ENCODE data around the gene SERGEF. TPM values are rescaled to one million over a fixed set of nuclear protein-coding genes. Genes with fewer than 3 reads are reported as not detected.

The SERGEF gene
- total and polyA plus RNA-seq, 7 donors: 11.1 to 33.1 (median 26.0) TPM

- Histone ChIP-seq H3K27ac (no peak overlapping the region), H3K4me1 (no peaks in the 10 kb centered on the region), H3K9me3 (no peaks in the 10 kb centered on the region), H3K27me3 (ENCODE audit: insufficient read depth in 3 of 3, low read length in 2 of 3) (no peaks in the 10 kb centered on the region), H3K4me3 (no peak overlapping the region), H3K36me3 (ENCODE audit: insufficient read depth in 1 of 2, low read depth in 1 of 2) (peaks cover 0 to 60% of the 10 kb centered on the region in 2 donors)
- DNase-seq (no peak), ATAC-seq (no peak)
- WGBS, 3 donors: 82 to 94% (median 85%) methylated on average over 2 of the region's 2 CpGs
- intact Hi-C loops (cut with DNase I): no loop called here
- TF ChIP-seq CTCF (IDR thresholded peaks at IDR 0.05): no peak
Measured at GRCh38 chr11:17992916-17993315, 19.9 kb downstream of the SERGEF start.

- ATAC-seq: peak; percentile 44 to 79 (median 59)
- Histone ChIP-seq H3K9me3 (no peaks in the 10 kb centered on the region), H3K36me3 (ENCODE audit: insufficient read depth in 1 of 2, low read depth in 1 of 2) (peaks cover 0 to 60% of the 10 kb centered on the region in 2 donors), H3K4me3 (no peak overlapping the region), H3K27ac (no peak overlapping the region), H3K4me1 (no peaks in the 10 kb centered on the region), H3K27me3 (ENCODE audit: insufficient read depth in 3 of 3, low read length in 2 of 3) (no peaks in the 10 kb centered on the region)
- 62 to 69% (median 63%) methylated on average over 4 of the region's 4 CpGs for WGBS, 3 donors
- intact Hi-C loops (cut with DNase I): no loop called here
- DNase-seq: no peak
- peak; percentile 75 for TF ChIP-seq CTCF (IDR thresholded peaks at IDR 0.05)
Measured at GRCh38 chr11:17991783-17992433, 20.9 kb downstream of the SERGEF start.

GRCh38 chr11:17989306-17989705 lies 23.5 kb downstream of the SERGEF start:
- WGBS, 3 donors: 48 to 65% (median 59%) methylated on average over 1 of the region's 1 CpG
- DNase-seq (no peak), ATAC-seq (peak in 3 of 4 donors; percentile 33 to 57 (median 42))
- Histone ChIP-seq H3K4me1 (peaks cover 15% of the 10 kb centered on the region), H3K27me3 (ENCODE audit: insufficient read depth in 3 of 3, low read length in 2 of 3) (no peaks in the 10 kb centered on the region), H3K4me3 (no peak overlapping the region), H3K9me3 (no peaks in the 10 kb centered on the region), H3K27ac (peak overlapping the region; percentile 21), H3K36me3 (ENCODE audit: insufficient read depth in 1 of 2, low read depth in 1 of 2) (peaks cover 0 to 43% of the 10 kb centered on the region in 2 donors)
- no peak for TF ChIP-seq CTCF (IDR thresholded peaks at IDR 0.05)
- intact Hi-C loops (cut with DNase I): no loop called here

DNA sequence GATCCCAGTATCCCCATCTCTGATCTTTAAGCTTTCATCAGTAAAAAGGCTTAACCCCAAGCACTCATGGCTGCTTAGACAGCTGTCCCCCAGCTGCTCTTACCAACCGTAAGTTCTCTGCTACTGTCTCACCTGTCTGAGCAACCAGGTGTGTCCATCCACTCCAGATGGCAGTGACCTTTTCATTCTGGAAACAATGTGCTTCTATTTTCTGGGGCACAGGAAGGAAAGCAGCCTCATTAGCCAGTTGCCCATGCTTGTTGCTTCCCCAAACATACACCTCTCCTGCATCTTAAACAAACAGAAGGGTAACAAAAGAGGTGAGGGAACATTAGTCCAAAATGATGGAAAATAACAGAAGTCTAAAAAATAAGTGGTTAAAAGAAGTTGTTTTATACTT lies 24.4 kb downstream of the SERGEF start:
- Histone ChIP-seq H3K27ac (no peak overlapping the region), H3K36me3 (ENCODE audit: insufficient read depth in 1 of 2, low read depth in 1 of 2) (peaks cover 0 to 36% of the 10 kb centered on the region in 2 donors), H3K4me1 (peaks cover 15% of the 10 kb centered on the region), H3K9me3 (no peaks in the 10 kb centered on the region), H3K4me3 (no peak overlapping the region), H3K27me3 (ENCODE audit: insufficient read depth in 3 of 3, low read length in 2 of 3) (no peaks in the 10 kb centered on the region)
- no peak for ATAC-seq
- TF ChIP-seq CTCF (IDR thresholded peaks at IDR 0.05): no peak
- 79 to 83% (median 82%) methylated on average over 1 of the region's 1 CpG for WGBS, 3 donors
- intact Hi-C loops (cut with DNase I): no loop called here
- DNase-seq: no peak

- peaks cover 0 to 30% of the 10 kb centered on the region in 2 donors for H3K36me3 ChIP-seq (ENCODE audit: insufficient read depth in 1 of 2, low read depth in 1 of 2)
- H3K9me3 ChIP-seq: no peaks in the 10 kb centered on the region
Measured at GRCh38 chr11:17987826-17988225, 25.0 kb downstream of the SERGEF start.

More at GRCh38 chr11:17987826-17988225, 25.0 kb downstream of the SERGEF start:
- no peaks in the 10 kb centered on the region for H3K27me3 ChIP-seq (ENCODE audit: insufficient read depth in 3 of 3, low read length in 2 of 3)
- TF ChIP-seq CTCF (IDR thresholded peaks at IDR 0.05): no peak
- intact Hi-C loops (cut with DNase I): no loop called here
- no peak overlapping the region for H3K27ac ChIP-seq
- no peak overlapping the region for H3K4me3 ChIP-seq
- 70 to 88% (median 82%) methylated on average over 1 of the region's 1 CpG for WGBS, 3 donors
- no peak for ATAC-seq
- peaks cover 15% of the 10 kb centered on the region for H3K4me1 ChIP-seq
- DNase-seq: no peak
